CD4-positive, alpha-beta T cell treated with Interferon gamma for 1 hour (primary cell): Measurements from ENCODE around the gene CAPN5.

ENCODE experiments used
- DNase-seq: peaks from one replicate; pipeline ENCODE4 v3.0.0-alpha.2; 2020

CAPN5 gene

DNA sequence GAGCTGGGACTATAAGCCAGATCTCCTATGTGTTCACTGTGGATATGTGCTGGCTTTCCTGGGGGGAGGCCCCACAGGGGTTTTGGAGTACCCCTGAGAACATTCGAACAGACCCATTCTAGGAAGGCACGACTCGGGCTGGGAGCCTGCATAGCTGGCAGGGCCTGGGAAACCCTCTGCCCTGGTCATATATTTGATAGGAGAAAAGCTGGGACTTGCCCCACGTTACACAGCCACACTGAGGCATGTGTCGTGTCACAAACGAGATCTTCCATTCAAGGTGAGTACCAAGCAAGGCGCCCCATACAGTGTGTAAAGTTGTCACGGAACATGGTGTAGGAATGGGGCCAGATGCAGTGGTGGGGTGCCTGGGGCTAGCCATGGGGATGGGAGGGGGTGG is 72.4 kb downstream of the CAPN5 start:
- DNase-seq = no peak

DNA sequence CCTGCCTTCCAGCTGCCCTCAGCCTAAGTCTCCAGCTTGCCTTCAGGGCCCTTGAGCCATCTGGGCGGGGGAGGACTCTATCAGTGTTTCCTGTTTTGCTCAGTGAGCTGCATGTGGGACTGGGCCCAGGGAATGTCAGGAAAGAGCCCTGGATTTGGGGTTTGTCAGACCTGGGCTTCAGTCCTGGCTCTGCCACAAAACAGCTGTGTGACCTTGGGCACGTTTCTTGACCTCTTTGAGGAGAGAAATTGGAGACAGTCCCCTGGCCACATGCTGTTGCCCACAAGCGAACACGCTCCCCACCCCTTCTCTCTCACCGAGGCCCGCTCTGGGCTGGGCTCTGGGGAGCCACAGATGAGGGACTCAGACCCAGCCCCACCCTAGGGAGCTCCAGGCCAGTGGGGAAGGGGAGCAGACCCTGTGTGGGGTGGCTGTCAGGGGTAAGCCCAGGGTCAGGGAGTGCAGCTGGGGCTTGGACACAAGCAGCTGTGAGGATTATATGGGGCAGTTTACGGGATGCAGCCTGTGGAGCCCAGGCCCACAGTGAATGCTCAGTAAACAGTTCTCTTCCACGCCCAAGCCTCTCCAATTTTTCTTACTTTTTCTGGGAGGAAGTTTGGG is 73.6 kb downstream of the CAPN5 start:
- no peak for DNase-seq

DNA sequence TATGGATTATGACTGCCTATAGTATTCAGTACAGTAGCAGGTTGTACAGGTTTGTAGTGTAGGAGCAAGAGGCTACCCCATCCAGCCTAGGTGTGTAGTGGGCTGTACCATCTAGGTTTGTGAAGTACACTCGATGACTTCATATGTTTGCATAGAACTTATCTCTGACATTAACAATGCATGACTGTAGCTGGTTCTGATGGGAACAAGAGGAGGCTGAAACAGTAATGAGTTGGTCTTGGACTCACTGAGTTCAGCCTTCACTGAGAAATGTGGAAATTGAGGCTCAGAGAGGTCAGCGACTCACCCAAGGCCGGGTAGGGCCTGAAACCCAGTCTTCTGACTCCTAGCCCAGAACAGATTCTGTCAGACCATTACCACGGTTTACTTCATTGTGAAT is 74.3 kb downstream of the CAPN5 start:
- no peak for DNase-seq

- no peak for DNase-seq
These were observed 74.7 kb downstream of the CAPN5 start for GRCh38 chr11:77141475-77141874.

DNA sequence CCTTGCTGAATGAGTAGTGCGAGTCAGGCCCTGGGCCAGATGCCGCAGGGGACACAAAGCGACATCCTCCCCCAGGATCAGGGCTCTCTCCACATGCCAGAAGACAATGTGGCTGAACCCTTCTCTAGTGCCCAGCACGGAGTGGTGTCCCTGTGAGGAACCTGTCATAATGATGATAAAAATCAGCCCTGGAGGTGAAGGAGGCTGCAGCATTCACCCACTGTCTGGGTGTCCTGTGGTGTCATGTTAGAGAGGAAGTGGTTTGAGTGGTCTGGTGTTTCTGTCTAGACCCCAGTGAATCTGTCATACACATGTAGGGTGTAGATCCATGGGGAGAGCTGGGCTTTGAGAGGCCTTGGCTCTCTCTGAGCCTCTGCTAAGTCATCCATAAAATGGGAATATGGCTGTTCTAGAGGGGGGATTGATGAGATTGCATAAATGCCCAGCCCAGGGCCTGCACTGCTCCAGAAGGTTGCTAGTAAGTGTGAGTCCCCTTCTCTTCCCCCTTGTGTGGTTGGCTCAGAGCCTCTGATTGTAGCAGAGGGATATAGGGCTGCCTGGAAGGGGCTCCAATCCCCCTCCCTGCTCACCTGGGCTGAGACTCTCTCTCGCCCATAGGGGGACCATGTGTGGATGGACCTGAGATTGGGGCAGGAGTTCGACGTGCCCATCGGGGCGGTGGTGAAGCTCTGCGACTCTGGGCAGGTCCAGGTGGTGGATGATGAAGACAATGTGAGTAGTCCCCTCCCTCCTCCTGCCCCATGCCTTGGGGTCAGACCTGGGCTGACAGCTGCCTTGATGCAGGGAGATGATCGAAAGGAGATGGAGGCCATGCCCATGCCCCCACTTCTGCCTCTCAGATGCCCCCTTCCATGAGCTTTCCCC is 75.6 kb downstream of the CAPN5 start:
- DNase-seq = no peak

- no peak for DNase-seq
These were observed 76.7 kb downstream of the CAPN5 start for GRCh38 chr11:77143405-77144020.

DNA sequence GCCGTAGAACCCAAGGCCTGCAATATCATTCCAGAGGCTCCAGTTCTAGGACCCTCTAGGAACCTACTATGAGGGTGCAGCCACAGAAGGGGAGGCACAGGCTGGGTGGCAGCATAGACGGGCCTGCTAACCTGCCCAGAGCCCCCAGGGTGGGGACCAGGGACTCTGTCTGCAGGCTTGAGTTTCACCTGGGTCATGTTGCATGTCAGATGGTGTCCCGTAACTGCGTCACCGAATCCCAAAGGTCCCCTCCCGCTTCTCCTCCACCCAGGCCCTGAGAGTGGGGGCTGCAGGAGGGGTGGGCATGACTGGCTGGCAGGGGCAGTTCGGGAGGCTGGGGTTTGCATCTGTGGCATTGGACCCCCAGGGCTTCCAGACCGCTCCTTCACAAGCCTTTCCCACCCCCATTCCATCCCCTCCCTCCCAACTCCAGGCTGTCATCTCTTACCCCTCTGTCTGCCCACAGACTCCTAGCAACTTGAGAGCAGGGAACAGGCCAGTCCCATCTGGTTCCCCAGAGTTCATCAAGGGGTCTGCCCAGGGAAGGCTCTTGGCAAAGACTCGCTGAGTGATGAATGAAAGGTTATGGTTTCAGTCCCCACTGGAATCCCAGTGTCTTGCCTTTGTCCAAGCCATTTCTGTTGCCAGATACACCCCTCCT is 77.6 kb downstream of the CAPN5 start:
- DNase-seq = no peak

DNA sequence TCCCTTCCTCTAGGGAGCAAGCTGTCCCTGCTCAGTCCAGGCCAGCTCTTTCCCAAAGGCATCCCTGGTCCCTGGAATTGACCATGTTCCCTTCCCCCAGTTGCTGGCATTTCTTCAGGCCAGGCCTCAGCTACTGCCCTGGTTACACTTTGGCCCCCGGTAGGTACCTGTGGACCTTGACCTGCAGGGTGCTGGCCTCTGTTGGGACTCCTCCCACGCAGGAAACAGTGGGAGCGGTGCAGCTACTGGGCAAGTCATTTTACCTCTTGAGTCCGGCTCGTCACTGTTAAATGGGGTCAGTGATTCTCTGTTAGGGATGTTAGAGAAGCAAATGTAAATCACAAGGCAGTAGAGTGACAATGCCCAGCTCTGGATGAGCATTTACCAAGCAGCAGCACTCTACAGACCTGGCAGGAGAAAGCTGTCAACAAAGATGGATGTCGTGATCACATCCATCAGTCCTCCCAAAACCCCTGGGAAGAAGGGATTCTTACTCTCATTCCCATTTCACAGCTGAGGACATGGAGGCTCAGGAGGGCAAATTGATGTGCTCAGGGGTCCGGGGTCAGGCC is 78.2 kb downstream of the CAPN5 start:
- no peak for DNase-seq

GRCh38 chr11:77146261-77147035 is 79.7 kb downstream of the CAPN5 start:
- no peak for DNase-seq

DNA sequence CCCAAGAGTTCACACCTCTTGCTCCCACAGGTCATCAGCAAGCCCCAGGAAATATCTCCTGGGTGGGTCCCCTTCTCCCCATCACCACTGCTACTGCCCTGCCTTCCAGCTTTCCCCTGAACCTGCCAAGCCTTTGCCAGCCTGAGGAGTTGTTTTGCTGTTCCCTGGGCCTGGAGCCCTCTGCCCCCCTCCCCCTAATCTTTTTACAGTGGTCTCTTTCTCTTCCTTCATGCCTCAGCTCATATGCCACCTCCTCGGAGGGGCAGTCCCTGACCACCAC is 80.2 kb downstream of the CAPN5 start:
- no peak for DNase-seq

DNA sequence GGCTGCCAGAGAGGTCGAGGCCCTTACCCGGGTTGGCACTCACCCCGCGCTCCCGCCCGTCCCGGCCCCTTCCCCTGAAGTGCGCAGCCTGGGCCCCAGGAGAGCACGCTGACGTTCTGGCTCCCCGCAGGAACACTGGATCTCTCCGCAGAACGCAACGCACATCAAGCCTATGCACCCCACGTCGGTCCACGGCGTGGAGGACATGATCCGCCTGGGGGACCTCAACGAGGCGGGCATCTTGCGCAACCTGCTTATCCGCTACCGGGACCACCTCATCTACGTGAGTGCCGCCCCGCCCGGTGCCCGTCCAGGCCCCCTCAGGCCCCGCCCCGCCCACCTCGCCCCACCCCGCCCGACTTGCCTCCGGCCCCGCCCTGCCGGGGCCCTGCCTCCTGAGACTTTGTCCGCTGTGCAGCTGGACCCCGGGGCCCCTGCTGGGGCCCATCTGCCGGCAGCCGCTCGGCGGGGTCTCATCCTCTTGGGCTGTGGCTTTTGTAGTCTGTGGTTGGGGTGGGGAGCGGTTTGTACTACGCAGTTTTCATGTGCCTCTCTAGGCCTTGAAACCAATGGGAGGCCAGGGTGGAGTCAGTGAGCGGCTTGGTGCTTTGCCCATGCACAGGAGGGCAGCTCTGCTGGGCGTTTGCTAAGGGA is 81.0 kb downstream of the CAPN5 start:
- peak; percentile 10 for DNase-seq

- DNase-seq = no peak
These were observed 82.4 kb downstream of the CAPN5 start for GRCh38 chr11:77148963-77149715.

DNA sequence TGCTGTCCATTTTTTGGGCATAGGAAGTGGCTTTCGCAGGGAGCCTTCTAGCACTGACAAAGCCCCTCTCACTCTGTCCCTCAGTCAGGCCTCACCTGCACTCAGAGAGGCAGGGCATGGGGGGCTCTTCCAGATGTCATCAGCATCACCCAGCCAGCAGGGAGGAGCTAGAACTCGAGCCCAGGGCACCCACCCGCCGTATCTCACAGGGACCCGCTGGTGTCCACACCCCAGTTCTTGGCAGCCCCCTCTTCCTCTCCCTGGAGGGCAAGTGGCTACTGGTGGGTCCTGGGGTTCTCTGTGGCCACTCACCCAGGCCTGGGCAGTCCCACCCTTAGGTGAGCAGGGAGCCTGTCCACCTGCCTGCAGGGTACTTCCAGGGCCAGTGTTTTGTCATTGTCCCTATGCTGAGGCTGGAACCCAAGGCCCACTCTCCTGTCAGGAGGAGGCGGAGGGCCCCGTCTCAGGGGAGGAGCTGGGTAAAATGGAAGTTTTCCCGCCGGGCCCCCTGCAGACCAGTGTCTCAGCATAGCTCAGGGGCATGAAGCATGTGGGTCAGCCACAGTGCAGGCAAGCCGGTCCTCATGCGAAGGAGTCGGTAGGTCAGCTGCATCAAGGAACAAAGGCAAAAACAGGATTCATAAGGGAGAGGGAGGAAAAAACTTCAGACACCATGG is 83.1 kb downstream of the CAPN5 start:
- DNase-seq = no peak

DNA sequence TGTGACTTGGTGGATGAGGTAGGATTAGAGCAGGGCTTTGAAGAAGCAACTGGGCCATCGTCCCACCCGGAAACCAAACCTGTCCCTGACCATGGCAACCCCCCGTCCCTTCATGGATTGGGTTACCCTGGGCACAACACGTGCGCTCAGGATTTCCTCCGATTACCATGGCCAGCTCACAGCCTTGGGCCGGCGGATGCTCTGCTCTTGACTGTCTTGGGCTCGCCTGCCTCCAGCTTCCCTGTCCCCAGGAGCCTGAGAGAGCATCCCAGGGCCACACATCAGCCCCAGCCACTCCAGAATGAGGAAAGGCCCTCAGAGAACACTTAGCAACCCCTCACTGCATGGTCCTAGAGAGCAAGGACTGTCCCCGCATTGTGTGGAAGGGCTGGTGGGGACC is 84.1 kb downstream of the CAPN5 start:
- no peak for DNase-seq

GRCh38 chr11:77151804-77152509 is 85.2 kb downstream of the CAPN5 start:
- DNase-seq = peak; percentile 18

DNA sequence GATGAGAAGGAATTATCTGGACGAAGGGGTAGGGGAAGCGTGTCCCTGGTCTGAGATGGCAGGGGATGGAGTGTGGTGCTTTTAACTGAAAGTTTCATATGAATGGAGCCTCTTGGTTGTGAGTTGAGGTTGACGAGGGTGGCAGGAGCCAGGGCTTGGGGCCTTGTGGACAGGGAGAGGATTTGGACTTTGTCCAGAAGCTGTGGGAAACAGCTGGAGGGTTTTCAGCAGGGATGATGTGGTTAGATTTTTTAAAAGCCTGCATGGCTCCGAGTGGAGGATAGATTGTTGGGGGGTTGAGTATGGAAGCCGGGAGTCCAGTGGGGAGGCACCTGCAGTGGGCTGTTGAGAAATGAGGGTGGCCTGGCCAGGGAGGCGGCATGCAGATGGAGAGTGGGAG is 86.1 kb downstream of the CAPN5 start:
- no peak for DNase-seq

DNA sequence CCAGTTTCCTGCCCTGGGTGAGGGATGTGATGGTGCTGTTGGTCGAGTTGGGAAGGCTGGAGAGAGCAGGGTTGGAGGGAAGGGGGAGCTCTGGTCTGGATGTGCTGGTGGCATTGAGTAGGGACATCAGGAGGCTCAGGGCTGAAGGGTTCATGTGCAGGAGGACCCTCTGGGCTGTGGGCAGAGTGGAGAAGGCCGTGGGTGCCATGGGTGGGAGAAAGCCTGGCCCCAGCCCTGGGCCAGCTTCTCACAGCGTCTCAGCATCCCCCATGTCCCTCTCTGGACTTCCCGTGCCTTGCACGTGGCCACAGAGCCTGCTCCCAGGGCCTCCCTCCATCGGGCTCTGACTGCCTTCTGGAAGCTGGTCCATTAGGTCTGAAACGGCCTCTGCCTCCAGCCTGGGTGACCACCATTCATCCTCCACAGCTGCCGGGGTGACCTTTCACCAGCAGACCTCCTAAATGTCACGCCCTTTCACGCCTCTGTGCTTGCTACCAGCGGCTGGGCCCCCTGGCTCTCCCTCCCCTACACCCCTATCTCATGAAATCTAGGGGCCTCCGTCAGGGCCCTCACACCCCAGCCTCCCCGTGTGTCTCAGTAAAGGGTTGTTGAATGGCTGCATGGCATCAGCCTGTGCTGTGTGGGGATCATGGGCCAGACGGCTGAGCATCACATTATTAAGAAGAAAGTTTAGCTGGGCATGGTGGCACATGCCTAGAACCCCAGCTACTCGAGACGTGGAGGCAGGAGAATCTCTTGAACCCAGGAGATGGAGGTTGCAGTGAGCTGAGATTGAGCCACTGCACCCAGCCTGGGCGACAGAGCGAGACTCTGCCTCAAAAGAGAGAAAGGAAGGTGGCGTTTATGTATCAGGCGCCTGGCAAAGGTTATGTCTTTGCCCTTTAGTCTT is 86.8 kb downstream of the CAPN5 start:
- no peak for DNase-seq

GRCh38 chr11:77154381-77155081 is 87.8 kb downstream of the CAPN5 start:
- DNase-seq = no peak
